Non-pigmented ciliary epithelial cell (primary cell): Measurements from ENCODE around the gene LY6G6C.

Source experiments
- DNase-seq: peaks from one replicate; pipeline ENCODE4 v3.0.0-alpha.2; 2010; ENCODE audit warnings: low read depth

LY6G6C gene

GRCh38 chr6:31680226-31681134, 41.1 kb downstream of the LY6G6C start, which contains the start of gene LY6G5C:
Gene LY6G5C, minus strand, starts transcription at chr6:31681067. Its CDS starts 694 bp downstream, at chr6:31680373.
- DNase-seq: peak; percentile 74

GRCh38 chr6:31677955-31678354, 43.6 kb downstream of the LY6G6C start:
- DNase-seq: no peak

- no peak for DNase-seq
Measured at GRCh38 chr6:31676904-31677303, 44.6 kb downstream of the LY6G6C start.

- no peak for DNase-seq
Measured at GRCh38 chr6:31676322-31676903, 45.1 kb downstream of the LY6G6C start.

- no peak for DNase-seq
Measured at GRCh38 chr6:31669676-31670075, 51.9 kb downstream of the LY6G6C start, which contains the start of gene LY6G5B. Gene LY6G5B, plus strand, starts transcription at chr6:31669976. Its CDS starts 975 bp downstream, at chr6:31670951.
